Measurements from ENCODE around the gene PLXNA1.

DNA sequence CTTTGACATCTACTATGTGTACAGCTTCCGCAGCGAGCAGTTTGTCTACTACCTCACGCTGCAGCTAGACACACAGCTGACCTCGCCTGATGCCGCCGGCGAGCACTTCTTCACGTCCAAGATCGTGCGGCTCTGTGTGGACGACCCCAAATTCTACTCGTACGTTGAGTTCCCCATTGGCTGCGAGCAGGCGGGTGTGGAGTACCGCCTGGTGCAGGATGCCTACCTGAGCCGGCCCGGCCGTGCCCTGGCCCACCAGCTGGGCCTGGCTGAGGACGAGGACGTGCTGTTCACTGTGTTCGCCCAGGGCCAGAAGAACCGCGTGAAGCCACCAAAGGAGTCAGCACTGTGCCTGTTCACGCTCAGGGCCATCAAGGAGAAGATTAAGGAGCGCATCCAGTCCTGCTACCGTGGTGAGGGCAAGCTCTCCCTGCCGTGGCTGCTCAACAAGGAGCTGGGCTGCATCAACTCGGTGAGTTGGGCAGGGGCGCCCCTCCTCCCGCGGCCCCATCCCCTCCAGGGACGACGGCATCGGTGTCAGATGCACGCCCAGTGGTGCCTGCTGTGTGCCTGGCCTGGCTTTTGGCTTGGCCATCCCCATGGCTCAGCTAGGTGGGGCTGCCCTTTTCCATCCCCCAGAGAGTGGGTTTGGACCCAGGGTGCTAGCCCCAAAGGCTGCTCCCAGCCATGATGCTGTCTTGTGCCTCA is 6.6 kb downstream of the PLXNA1 start:
- TF ChIP-seq EP300 (IDR thresholded peaks at IDR 0.05; ENCODE audit: borderline replicate concordance in 1 of 2, low read depth in 1 of 2, low read length in 1 of 2) (no peak), TCF12 (IDR thresholded peaks at IDR 0.05) (no peak), POLR2AphosphoS5 (IDR thresholded peaks at IDR 0.05; ENCODE audit: low read depth, low read length) (no peak), EZH2phosphoT487 (IDR thresholded peaks at IDR 0.05; ENCODE audit: borderline replicate concordance, low read depth) (no peak), CTCF (IDR thresholded peaks at IDR 0.05) (no peak), MEF2A (IDR thresholded peaks at IDR 0.05; ENCODE audit: borderline replicate concordance, low read depth) (no peak), YY1 (IDR thresholded peaks at IDR 0.05; ENCODE audit: low read depth) (no peak), RFX5 (IDR thresholded peaks at IDR 0.05; ENCODE audit: low read length) (no peak), CHD2 (IDR thresholded peaks at IDR 0.05; ENCODE audit: low read length, partially characterized antibody) (no peak), JUND (IDR thresholded peaks at IDR 0.05) (no peak), RCOR1 (IDR thresholded peaks at IDR 0.05; ENCODE audit: low read length) (no peak), NFIC (IDR thresholded peaks at IDR 0.05; ENCODE audit: borderline replicate concordance) (no peak), MXI1 (IDR thresholded peaks at IDR 0.05; ENCODE audit: low read depth, low read length) (no peak)
- TF ChIP-seq, protein P1, sequence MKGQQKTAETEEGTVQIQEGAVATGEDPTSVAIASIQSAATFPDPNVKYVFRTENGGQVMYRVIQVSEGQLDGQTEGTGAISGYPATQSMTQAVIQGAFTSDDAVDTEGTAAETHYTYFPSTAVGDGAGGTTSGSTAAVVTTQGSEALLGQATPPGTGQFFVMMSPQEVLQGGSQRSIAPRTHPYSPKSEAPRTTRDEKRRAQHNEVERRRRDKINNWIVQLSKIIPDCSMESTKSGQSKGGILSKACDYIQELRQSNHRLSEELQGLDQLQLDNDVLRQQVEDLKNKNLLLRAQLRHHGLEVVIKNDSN (IDR thresholded peaks at IDR 0.05; ENCODE audit: borderline replicate concordance, low read depth): no peak

Measured in SK-N-SH (cell line).